Lower lobe of right lung (tissue), 2 donors: ENCODE measurements around the gene ITPR1. TPM values are rescaled to one million over a fixed set of nuclear protein-coding genes. Genes with fewer than 3 reads are reported as not detected.

Source experiments
- ATAC-seq, 2 donors: fragments of 200-7000 bp; cut with Tn5 transposase; one replicate each; pipeline ENCODE4 v1.9.1; 2020 to 2022; ENCODE audit warnings: mild to moderate bottlenecking in 2 of 2, moderate library complexity in 2 of 2
- DNase-seq: peaks from one replicate; pipeline ENCODE4 v3.0.0-alpha.2; 2020
- H3K27ac ChIP-seq: fragments of 200-600 bp; one replicate; pipeline ENCODE4 v1.8.0; 2022
- H3K27me3 ChIP-seq: fragments of 200-600 bp; one replicate; pipeline ENCODE4 v1.8.0; 2022; ENCODE audit warnings: low read depth
- H3K36me3 ChIP-seq: fragments of 200-600 bp; one replicate; pipeline ENCODE4 v1.8.0; 2022; ENCODE audit warnings: mild to moderate bottlenecking
- H3K4me1 ChIP-seq: fragments of 200-600 bp; one replicate; pipeline ENCODE4 v1.8.0; 2022
- H3K4me3 ChIP-seq: fragments of 200-600 bp; one replicate; pipeline ENCODE4 v1.8.0; 2022; ENCODE audit warnings: mild to moderate bottlenecking
- H3K9me3 ChIP-seq: fragments of 200-600 bp; one replicate; pipeline ENCODE4 v1.8.0; 2022
- CTCF ChIP-seq: fragments of 200-600 bp; IDR thresholded peaks from one replicate; pipeline ENCODE4 v1.8.0; 2022; ENCODE audit warnings: antibody characterized with exemption, mild to moderate bottlenecking
- intact Hi-C: fragments of 100-400 bp; cut with DNase I; formaldehyde crosslinking; loops from one replicate; pipeline ENCODE4 v1.11.0; 2022
- total RNA-seq: library from RNA; stranded (reverse); fragmentation: NEBNext Ultra II Directional; extraction: Animal tissue kit (Norgen Biotek cat#: 25700); gene quantifications from one replicate; pipeline ENCODE4 v1.2.1, GENCODE V29; 2021
- donor health status: DM: no; HTN: yes; CAD: no; lungs with severe emphysema.

ITPR1 gene
- total RNA-seq, 1 donor from 2014 or later = 69.1 TPM

DNA sequence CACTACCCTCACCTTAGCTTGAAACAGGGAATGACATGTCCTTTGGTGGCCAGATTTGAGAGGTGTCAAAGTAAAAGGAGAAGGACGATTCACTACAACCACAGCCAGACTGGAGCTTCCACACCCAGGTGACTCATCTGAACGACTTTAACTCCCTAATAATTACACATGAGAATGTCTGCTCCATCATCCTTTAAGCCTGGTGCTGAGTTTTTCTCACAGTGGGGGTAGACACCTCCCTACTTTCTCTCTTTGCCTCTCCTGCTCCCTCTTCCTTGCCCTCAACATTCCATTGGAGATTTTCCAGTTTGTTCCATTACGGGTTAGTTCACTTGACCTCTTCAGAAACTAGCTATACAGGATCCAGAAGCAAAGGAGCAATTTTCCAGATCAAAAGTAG is 331.8 kb downstream of the ITPR1 start:
- Histone ChIP-seq H3K4me1 (peaks cover 51% of the 10 kb centered on the region), H3K36me3 (peaks cover 18% of the 10 kb centered on the region), H3K27ac (peak overlapping the region; percentile 75), H3K9me3 (no peaks in the 10 kb centered on the region), H3K4me3 (no peak overlapping the region), H3K27me3 (no peaks in the 10 kb centered on the region)
- ATAC-seq = peak in 1 of 2 donors; percentile 37
- no peak for DNase-seq
- TF ChIP-seq CTCF = no peak
- intact Hi-C loops = no loop called here

DNA sequence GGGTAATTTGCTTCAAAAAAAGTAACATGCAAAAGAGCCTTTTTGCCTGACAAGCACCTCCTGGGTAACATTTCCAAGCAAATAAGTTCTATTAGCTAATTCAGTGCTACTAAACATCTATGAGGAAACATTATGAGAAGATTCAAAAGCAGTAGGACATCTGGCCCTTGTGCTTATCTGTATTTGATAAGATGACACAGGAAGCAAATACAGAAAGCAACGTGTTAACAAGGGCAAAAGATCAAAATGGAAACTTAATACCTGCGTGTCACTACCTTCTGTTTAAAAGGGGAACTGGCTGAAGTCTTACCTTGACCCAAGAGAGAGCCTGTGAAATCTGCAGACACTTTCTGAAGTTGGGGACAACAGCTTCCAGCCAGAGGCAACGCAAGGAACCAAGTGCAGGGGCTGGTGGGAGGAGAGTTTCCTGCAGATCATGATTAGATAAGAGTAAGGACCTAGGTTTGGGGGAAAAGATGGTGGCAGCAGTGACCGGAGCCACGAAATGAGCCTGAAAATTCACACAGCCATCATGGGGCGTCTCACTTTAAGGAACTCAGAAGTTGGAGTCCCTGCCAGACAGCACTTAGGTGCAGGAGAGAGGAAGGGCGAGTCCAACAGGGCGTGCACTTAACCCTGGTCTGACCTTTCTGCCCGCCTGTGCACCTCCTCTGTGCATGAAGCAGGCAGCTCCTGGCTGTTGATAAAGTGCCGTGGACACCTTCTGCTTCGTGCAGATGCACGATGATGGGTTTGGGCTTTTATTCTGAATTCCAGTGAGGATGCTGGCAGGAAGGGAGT is 332.5 kb downstream of the ITPR1 start:
- H3K27me3 ChIP-seq = no peaks in the 10 kb centered on the region
- peaks cover 14% of the 10 kb centered on the region for H3K36me3 ChIP-seq
- no peak for TF ChIP-seq CTCF
- H3K27ac ChIP-seq = peak overlapping the region; percentile 75
- peaks cover 56% of the 10 kb centered on the region for H3K4me1 ChIP-seq
- ATAC-seq = peak; percentile 83 to 85
- intact Hi-C loops = no loop called here
- no peaks in the 10 kb centered on the region for H3K9me3 ChIP-seq
- no peak overlapping the region for H3K4me3 ChIP-seq
- DNase-seq = peak; percentile 80

DNA sequence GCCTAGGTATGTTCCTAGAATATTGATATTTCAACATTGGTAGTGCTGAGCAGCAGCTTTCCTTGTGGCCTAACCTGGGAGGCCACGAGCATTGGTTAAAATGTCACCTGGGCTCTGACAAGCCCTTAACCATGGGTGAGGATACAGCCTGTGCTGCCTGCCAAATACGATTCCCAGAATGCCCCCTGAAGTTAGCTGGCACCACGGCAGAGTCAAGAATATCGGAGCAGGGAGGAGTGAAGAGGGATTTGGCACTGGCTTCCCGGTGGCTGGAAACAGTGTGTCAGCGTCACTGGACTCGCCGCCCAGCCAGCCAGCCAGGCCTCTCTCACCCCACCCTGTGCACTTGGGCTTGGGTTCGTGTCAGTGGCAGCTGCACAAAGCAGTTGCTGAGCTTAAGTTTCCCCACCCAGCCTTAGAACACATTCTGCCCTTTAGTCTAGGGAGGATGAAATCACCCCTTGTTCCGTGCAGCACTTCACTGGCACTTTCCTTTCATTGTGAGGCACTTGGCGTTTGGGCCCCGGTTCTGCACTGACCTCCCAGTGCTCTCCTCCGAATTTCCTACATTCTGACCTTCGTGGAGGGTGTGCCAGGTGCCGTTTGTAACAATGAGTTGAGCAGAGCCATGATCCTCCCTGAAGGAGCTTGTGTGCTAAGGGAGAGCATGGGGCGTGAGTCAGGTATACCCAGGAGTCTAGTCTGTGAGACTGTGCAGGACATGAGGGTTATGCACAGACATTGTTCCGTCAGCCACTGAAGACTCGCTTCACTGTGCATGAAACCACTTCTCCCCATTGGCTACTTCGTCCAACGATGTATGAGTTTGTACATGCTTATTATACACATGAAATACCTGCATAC is 333.3 kb downstream of the ITPR1 start:
- ATAC-seq (peak; percentile 67 to 68), DNase-seq (peak; percentile 72)
- H3K9me3 ChIP-seq = no peaks in the 10 kb centered on the region
- no peak overlapping the region for H3K4me3 ChIP-seq
- no peaks in the 10 kb centered on the region for H3K27me3 ChIP-seq
- intact Hi-C loops = no loop called here
- no peak for TF ChIP-seq CTCF
- peak overlapping the region; percentile 75 for H3K27ac ChIP-seq
- H3K4me1 ChIP-seq = peaks cover 60% of the 10 kb centered on the region
- H3K36me3 ChIP-seq = peaks cover 7% of the 10 kb centered on the region

GRCh38 chr3:4827767-4828166 is 334.6 kb downstream of the ITPR1 start:
- H3K4me1 ChIP-seq = peaks cover 69% of the 10 kb centered on the region
- no peaks in the 10 kb centered on the region for H3K36me3 ChIP-seq
- ATAC-seq = no peak
- peak overlapping the region; percentile 33 for H3K27ac ChIP-seq
- H3K27me3 ChIP-seq = no peaks in the 10 kb centered on the region
- no peak overlapping the region for H3K4me3 ChIP-seq
- intact Hi-C loops = no loop called here
- DNase-seq = no peak
- no peaks in the 10 kb centered on the region for H3K9me3 ChIP-seq
- no peak for TF ChIP-seq CTCF

- H3K27ac ChIP-seq = peak overlapping the region; percentile 33
- H3K4me3 ChIP-seq = no peak overlapping the region
- intact Hi-C loops = no loop called here
- DNase-seq (peak; percentile 59), ATAC-seq (no peak)
- H3K27me3 ChIP-seq = no peaks in the 10 kb centered on the region
- no peak for TF ChIP-seq CTCF
- H3K4me1 ChIP-seq = peaks cover 72% of the 10 kb centered on the region
- H3K9me3 ChIP-seq = no peaks in the 10 kb centered on the region
- no peaks in the 10 kb centered on the region for H3K36me3 ChIP-seq
Observed at GRCh38 chr3:4828279-4829030, 335.3 kb downstream of the ITPR1 start.
